Stimulated activated naive CD8-positive, alpha-beta T cell treated with anti-CD3 and anti-CD28 coated beads, Interleukin-15, Interleukin-2, amounts not matched to agents 100 ng/mL and 50 ng/mL, for 24 hours (primary cell): ENCODE measurements around the gene MRM3.
"Not testable (repeated sequence)": the region's sequence is repeated elsewhere in the genome, so short reads cannot be mapped to it uniquely, and the experiment has no call there.

ENCODE experiments used
- H3K27ac Mint-ChIP-seq: one replicate; pipeline ENCODE4 v1.8.0; 2021; ENCODE audit warnings: mild to moderate bottlenecking, mixed read lengths
- H3K27me3 Mint-ChIP-seq: one replicate; pipeline ENCODE4 v1.8.0; 2021; ENCODE audit warnings: mixed read lengths
- H3K36me3 Mint-ChIP-seq: one replicate; pipeline ENCODE4 v1.8.0; 2021; ENCODE audit warnings: low read depth, mixed read lengths
- H3K4me1 Mint-ChIP-seq: one replicate; pipeline ENCODE4 v1.8.0; 2021; ENCODE audit warnings: low read depth, mixed read lengths
- H3K4me3 Mint-ChIP-seq: one replicate; pipeline ENCODE4 v1.8.0; 2021; ENCODE audit warnings: mild to moderate bottlenecking, mixed read lengths
- H3K9me3 Mint-ChIP-seq: one replicate; pipeline ENCODE4 v1.8.0; 2021; ENCODE audit warnings: mixed read lengths

MRM3 gene

GRCh38 chr17:798246-798645 lies 16.1 kb downstream of the MRM3 start:
- Mint-ChIP-seq H3K4me3 (no peak overlapping the region), H3K27me3 (no peaks in the 10 kb centered on the region), H3K9me3 (no peaks in the 10 kb centered on the region)

GRCh38 chr17:799261-799660 lies 17.1 kb downstream of the MRM3 start:
- no peaks in the 10 kb centered on the region for H3K9me3 Mint-ChIP-seq
- H3K4me3 Mint-ChIP-seq, result no peak overlapping the region
- no peaks in the 10 kb centered on the region for H3K27me3 Mint-ChIP-seq
- no peak overlapping the region for H3K27ac Mint-ChIP-seq
- no peaks in the 10 kb centered on the region for H3K36me3 Mint-ChIP-seq
- peaks cover 5% of the 10 kb centered on the region for H3K4me1 Mint-ChIP-seq

More at GRCh38 chr17:798246-798645, 16.1 kb downstream of the MRM3 start:
- peaks cover 5% of the 10 kb centered on the region for H3K4me1 Mint-ChIP-seq
- H3K27ac Mint-ChIP-seq, result no peak overlapping the region
- H3K36me3 Mint-ChIP-seq, result no peaks in the 10 kb centered on the region

- Mint-ChIP-seq H3K36me3 (no peaks in the 10 kb centered on the region), H3K9me3 (no peaks in the 10 kb centered on the region), H3K27ac (no peak overlapping the region), H3K4me3 (no peak overlapping the region), H3K27me3 (no peaks in the 10 kb centered on the region), H3K4me1 (no peaks in the 10 kb centered on the region)
These were observed 18.5 kb downstream of the MRM3 start for GRCh38 chr17:800446-801242.

- Mint-ChIP-seq H3K27ac (no peak overlapping the region), H3K4me3 (no peak overlapping the region), H3K36me3 (no peaks in the 10 kb centered on the region), H3K4me1 (no peaks in the 10 kb centered on the region), H3K9me3 (no peaks in the 10 kb centered on the region), H3K27me3 (no peaks in the 10 kb centered on the region)
These were observed 19.5 kb downstream of the MRM3 start for GRCh38 chr17:801660-802059.

DNA sequence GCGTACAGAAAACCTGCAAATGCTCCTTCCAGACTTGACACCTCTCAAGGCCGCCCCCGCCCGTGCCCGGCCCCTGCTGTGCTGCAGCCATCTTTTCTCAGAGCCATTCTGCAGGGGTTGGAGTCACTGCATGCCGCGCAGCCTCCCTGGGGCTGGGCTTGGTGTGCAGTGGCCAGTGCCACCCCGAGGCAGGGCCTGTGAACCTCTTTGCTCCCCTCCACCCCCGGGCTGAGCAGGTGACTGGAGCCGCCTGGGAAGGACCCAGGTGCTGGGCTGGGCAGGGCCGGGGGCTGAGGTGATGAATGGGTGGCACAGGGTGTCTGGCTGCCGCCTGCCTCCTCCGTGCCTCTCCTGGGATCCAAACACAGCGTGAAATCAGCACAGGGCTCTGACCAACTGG lies 20.3 kb downstream of the MRM3 start:
- no peak overlapping the region for H3K27ac Mint-ChIP-seq
- H3K36me3 Mint-ChIP-seq, result no peaks in the 10 kb centered on the region
- no peaks in the 10 kb centered on the region for H3K27me3 Mint-ChIP-seq
- H3K9me3 Mint-ChIP-seq, result no peaks in the 10 kb centered on the region
- H3K4me3 Mint-ChIP-seq, result no peak overlapping the region
- no peaks in the 10 kb centered on the region for H3K4me1 Mint-ChIP-seq

DNA sequence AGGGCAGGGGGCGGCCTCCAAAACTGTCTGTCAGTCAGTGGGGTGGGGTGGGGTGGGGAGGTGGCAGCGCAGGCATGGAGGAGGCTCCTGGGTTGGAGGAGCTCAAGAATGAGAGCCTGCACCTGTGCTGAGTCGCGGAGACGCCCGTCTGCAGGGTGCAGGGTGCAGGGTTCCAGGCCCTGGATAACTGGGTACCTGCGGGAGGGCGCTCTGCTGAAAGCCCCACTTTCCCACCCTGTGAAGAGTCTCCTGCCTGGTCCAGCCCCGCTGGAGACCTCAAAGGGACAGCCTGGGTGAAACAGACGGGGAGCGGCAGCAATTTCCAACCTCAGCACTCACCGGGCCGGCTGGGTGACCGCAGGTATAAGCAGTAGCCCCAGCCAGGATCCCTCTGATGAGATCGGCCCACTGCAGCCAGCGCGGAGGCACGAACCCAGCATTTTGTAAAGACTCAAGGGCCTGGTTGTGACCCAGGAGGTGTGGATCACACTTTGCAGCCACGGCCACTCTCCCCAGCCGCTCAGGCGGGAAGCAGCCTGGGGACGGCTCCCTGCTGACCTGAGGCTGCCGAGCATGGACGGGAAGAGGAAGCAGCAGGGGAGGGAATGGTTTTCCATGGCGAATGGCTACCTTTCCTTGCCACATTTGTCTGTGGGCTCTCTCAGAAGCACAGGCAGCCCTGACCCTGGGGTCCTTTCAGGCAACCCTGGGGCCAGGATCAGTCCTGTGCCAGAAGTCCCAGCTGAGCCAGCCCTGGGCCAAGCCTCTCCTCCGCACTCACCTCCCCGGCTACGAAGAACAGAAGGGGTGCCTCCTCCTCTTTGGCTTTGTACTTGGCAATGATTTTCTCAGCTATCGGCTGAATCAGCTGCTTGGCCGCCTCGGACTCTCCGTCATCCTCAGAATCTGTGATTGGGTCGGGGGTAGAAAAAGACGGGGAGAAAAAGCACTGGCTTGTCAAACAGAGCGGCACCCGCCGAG lies 21.0 kb downstream of the MRM3 start:
- Mint-ChIP-seq H3K27ac (no peak overlapping the region), H3K4me1 (no peaks in the 10 kb centered on the region), H3K9me3 (no peaks in the 10 kb centered on the region), H3K36me3 (no peaks in the 10 kb centered on the region), H3K27me3 (no peaks in the 10 kb centered on the region), H3K4me3 (no peak overlapping the region)

- H3K27me3 Mint-ChIP-seq, result no peaks in the 10 kb centered on the region
- no peaks in the 10 kb centered on the region for H3K36me3 Mint-ChIP-seq
- H3K27ac Mint-ChIP-seq, result no peak overlapping the region
- H3K4me1 Mint-ChIP-seq, result no peaks in the 10 kb centered on the region
- no peak overlapping the region for H3K4me3 Mint-ChIP-seq
- H3K9me3 Mint-ChIP-seq, result no peaks in the 10 kb centered on the region
These were observed 22.6 kb downstream of the MRM3 start for GRCh38 chr17:804541-805435.

DNA sequence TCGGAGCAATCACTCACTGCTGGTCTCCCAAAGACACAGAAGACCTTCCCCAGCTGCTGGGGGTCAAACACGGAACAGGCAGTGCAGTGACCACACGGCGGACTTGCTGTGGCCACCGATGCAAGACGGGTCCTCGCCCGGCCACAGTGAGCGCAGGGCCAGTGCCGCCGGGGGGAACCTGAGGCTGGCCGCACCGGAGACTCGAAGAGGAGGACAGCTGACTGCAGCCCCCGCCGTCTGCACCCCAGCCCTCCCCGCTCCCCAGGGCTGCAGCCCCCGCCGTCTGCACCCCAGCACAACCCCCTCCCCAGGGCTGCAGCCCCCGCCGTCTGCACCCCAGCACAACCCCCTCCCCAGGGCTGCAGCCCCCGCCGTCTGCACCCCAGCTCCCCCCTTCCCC lies 23.7 kb downstream of the MRM3 start:
- not testable (repeated sequence) for H3K36me3 Mint-ChIP-seq, H3K9me3 Mint-ChIP-seq, H3K4me3 Mint-ChIP-seq, H3K4me1 Mint-ChIP-seq, H3K27ac Mint-ChIP-seq, H3K27me3 Mint-ChIP-seq

DNA sequence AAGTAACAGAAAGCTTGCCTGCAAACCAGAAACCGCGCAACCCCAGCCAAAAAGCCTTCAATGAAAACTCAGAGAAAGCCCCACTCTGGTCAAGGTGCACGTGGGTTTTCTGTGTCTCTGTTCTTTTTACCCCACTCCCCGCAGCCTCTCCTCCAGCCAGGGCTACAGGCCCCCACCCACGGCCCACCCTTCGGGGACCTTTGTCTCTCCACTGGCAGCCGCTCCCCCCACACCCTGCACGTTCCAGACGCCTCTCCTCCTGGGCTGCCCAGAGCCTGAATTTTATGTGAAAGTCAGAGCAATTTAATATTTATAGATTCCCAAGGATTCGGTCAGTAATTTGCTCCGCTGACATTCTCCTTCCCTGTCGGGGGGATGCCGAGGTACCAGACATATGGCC lies 24.2 kb downstream of the MRM3 start:
- H3K4me1 Mint-ChIP-seq, result no peaks in the 10 kb centered on the region
- no peaks in the 10 kb centered on the region for H3K36me3 Mint-ChIP-seq
- H3K27ac Mint-ChIP-seq, result no peak overlapping the region
- H3K9me3 Mint-ChIP-seq, result no peaks in the 10 kb centered on the region
- no peaks in the 10 kb centered on the region for H3K27me3 Mint-ChIP-seq
- H3K4me3 Mint-ChIP-seq, result no peak overlapping the region

- no peaks in the 10 kb centered on the region for H3K27me3 Mint-ChIP-seq
- H3K36me3 Mint-ChIP-seq, result no peaks in the 10 kb centered on the region
- H3K4me1 Mint-ChIP-seq, result no peaks in the 10 kb centered on the region
- H3K27ac Mint-ChIP-seq, result no peak overlapping the region
- H3K4me3 Mint-ChIP-seq, result no peak overlapping the region
- no peaks in the 10 kb centered on the region for H3K9me3 Mint-ChIP-seq
These were observed 24.8 kb downstream of the MRM3 start for GRCh38 chr17:806781-807522.

DNA sequence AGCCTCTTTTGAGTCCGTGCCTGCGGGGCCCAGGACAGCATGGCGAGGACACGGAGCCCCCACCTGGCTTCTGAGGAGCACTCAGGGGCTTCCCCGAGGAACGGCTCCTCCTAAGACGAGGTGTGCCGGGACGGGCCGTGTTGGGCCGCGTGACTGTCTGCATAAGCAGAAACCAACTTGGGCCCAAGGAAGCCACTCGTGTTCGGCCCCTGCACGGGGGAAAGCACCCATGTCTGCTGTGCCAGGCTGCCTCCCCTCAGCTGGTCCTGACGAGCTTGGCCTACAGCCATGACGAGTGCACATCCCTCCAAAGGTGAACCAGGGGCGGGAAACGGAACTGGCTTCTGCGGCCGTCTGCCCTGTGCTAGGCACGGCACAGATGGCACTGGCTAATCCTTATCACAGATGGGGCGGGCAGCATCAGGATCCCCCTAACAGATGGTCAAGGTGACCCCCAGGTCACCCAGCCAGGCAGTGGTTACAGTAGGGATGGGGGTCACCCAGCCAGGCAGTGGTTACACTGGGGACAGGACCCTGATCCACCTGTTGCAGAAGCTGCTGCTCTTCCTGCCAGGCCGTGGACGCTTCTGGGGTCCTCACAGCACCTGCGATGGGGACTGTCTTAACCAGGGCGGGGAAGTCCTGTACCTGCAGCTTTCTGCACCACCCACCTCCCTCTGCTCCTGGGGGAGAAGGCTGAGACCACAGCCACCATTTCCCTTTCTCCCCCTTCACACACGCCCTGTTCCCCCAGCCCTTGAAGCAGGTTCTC lies 25.6 kb downstream of the MRM3 start:
- no peaks in the 10 kb centered on the region for H3K36me3 Mint-ChIP-seq
- no peak overlapping the region for H3K27ac Mint-ChIP-seq
- H3K9me3 Mint-ChIP-seq, result peaks cover 5% of the 10 kb centered on the region
- peaks cover 3% of the 10 kb centered on the region for H3K27me3 Mint-ChIP-seq
- H3K4me1 Mint-ChIP-seq, result no peaks in the 10 kb centered on the region
- H3K4me3 Mint-ChIP-seq, result no peak overlapping the region

GRCh38 chr17:811051-811784 lies 29.1 kb downstream of the MRM3 start:
- H3K27ac Mint-ChIP-seq, result no peak overlapping the region

GRCh38 chr17:812638-813204 lies 30.6 kb downstream of the MRM3 start:
- peaks cover 5% of the 10 kb centered on the region for H3K9me3 Mint-ChIP-seq
- H3K4me1 Mint-ChIP-seq, result no peaks in the 10 kb centered on the region
- no peaks in the 10 kb centered on the region for H3K36me3 Mint-ChIP-seq
- no peak overlapping the region for H3K4me3 Mint-ChIP-seq
- no peak overlapping the region for H3K27ac Mint-ChIP-seq
- peaks cover 7% of the 10 kb centered on the region for H3K27me3 Mint-ChIP-seq

More at GRCh38 chr17:811051-811784, 29.1 kb downstream of the MRM3 start:
- Mint-ChIP-seq H3K9me3 (peaks cover 5% of the 10 kb centered on the region), H3K4me1 (no peaks in the 10 kb centered on the region), H3K4me3 (no peak overlapping the region), H3K36me3 (no peaks in the 10 kb centered on the region), H3K27me3 (peaks cover 7% of the 10 kb centered on the region)
